Neural cell (in vitro differentiated cells): ENCODE data around the gene ANKRD40. TPM values are rescaled to one million over a fixed set of nuclear protein-coding genes. Genes with fewer than 3 reads are reported as not detected.

Source experiments
- H2AFZ ChIP-seq: fragments of 200-600, 300-800 bp; sonication (generic), shearing (Covaris generic); 2 replicates; pipeline ENCODE4 v1.6.0; 2014; ENCODE audit warnings: low read depth, mild to moderate bottlenecking, antibody characterized with exemption, low read length, moderate library complexity
- H3F3A ChIP-seq: fragments of 200-600 bp; shearing (Covaris generic); 2 replicates; pipeline ENCODE4 v1.6.1; 2016; ENCODE audit warnings: mild to moderate bottlenecking, moderate library complexity, mixed read lengths, antibody characterized with exemption, low read length; ENCODE audit not compliant: insufficient read depth, poor library complexity, severe bottlenecking
- H3K27ac ChIP-seq: fragments of 200-600, 300-800 bp; sonication (generic), shearing (Covaris generic); 2 replicates; pipeline ENCODE4 v1.5.1; 2014; ENCODE audit warnings: mild to moderate bottlenecking, low read length, moderate library complexity
- H3K27me3 ChIP-seq: fragments of 300-800, 200-600 bp; sonication (generic), shearing (Covaris generic); 2 replicates; pipeline ENCODE4 v1.6.0; 2014; ENCODE audit warnings: mild to moderate bottlenecking, low read depth, low read length, moderate library complexity; ENCODE audit not compliant: insufficient read depth
- H3K36me3 ChIP-seq: fragments of 300-800, 200-600 bp; sonication (generic), shearing (Covaris generic); 2 replicates; pipeline ENCODE4 v1.5.1; 2014; ENCODE audit warnings: mild to moderate bottlenecking, antibody characterized with exemption, low read length, moderate library complexity; ENCODE audit not compliant: insufficient read depth
- H3K4me2 ChIP-seq: fragments of 300-800, 200-600 bp; sonication (generic), shearing (Covaris generic); 2 replicates; pipeline ENCODE4 v1.6.0; 2014; ENCODE audit warnings: mild to moderate bottlenecking, low read length
- H3K4me3 ChIP-seq: fragments of 300-800, 200-600 bp; sonication (generic), shearing (Covaris generic); 2 replicates; pipeline ENCODE4 v1.5.1; 2014; ENCODE audit warnings: mild to moderate bottlenecking, low read length, moderate library complexity
- H3K79me2 ChIP-seq: fragments of 200-600 bp; shearing (Covaris generic); replicated peaks from 2 replicates; pipeline ENCODE4 v1.6.0; 2014; ENCODE audit warnings: mild to moderate bottlenecking, low read length, moderate library complexity; ENCODE audit not compliant: insufficient read depth
- H3K9ac ChIP-seq: fragments of 300-800, 200-600 bp; sonication (generic), shearing (Covaris generic); 2 replicates; pipeline ENCODE4 v1.6.1; 2016; ENCODE audit warnings: mild to moderate bottlenecking, low read length, mixed read lengths
- H3K9me2 ChIP-seq: fragments of 200-600 bp; shearing (Covaris generic); 2 replicates; pipeline ENCODE4 v1.6.1; 2016; ENCODE audit warnings: mild to moderate bottlenecking, low read length, mixed read lengths; ENCODE audit not compliant: insufficient read depth
- H3K9me3 ChIP-seq: fragments of 200-600, 300-800 bp; sonication (generic), shearing (Covaris generic); 2 replicates; pipeline ENCODE4 v1.6.1; 2016; ENCODE audit warnings: mild to moderate bottlenecking, mixed run types, low read length, moderate library complexity, mixed read lengths
- H4K20me1 ChIP-seq: fragments of 200-600 bp; shearing (Covaris generic); 2 replicates; pipeline ENCODE4 v1.6.1; 2016; ENCODE audit warnings: mild to moderate bottlenecking, mixed run types; ENCODE audit not compliant: insufficient read depth
- CTCF ChIP-seq: fragments of 450-650 bp; IDR thresholded peaks from 2 replicates; pipeline ENCODE4 v1.5.1; 2014; ENCODE audit warnings: antibody characterized with exemption, mild to moderate bottlenecking, moderate library complexity; ENCODE audit not compliant: poor library complexity, severe bottlenecking
- EP300 ChIP-seq: fragments of 450-650 bp; conservative IDR thresholded peaks from 2 replicates; pipeline ENCODE4 v1.6.1; 2014; ENCODE audit warnings: antibody characterized with exemption, mild to moderate bottlenecking, moderate library complexity; ENCODE audit not compliant: poor library complexity, severe bottlenecking
- EZH2 ChIP-seq: fragments of 200-600, 300-800 bp; shearing (Covaris generic), sonication (generic); IDR thresholded peaks from 2 replicates; pipeline ENCODE4 v1.6.1; 2014; ENCODE audit warnings: antibody characterized with exemption, low read length, borderline replicate concordance, mild to moderate bottlenecking; ENCODE audit not compliant: insufficient read depth, poor library complexity, severe bottlenecking
- MXI1 ChIP-seq: fragments of 450-650 bp; conservative IDR thresholded peaks from 2 replicates; pipeline ENCODE4 v1.6.1; 2014; ENCODE audit warnings: antibody characterized with exemption, mild to moderate bottlenecking; ENCODE audit not compliant: poor library complexity, severe bottlenecking
- POLR2AphosphoS5 ChIP-seq: IDR thresholded peaks from 2 replicates; pipeline ENCODE4 v1.6.1; 2012
- RAD21 ChIP-seq: fragments of 450-650 bp; conservative IDR thresholded peaks from 2 replicates; pipeline ENCODE4 v1.6.1; 2014; ENCODE audit warnings: antibody characterized with exemption, mild to moderate bottlenecking, moderate library complexity
- REST ChIP-seq: IDR thresholded peaks from 2 replicates; pipeline ENCODE4 v1.6.1; 2012; ENCODE audit warnings: borderline replicate concordance
- SMC3 ChIP-seq: fragments of 450-650 bp; conservative IDR thresholded peaks from 2 replicates; pipeline ENCODE4 v1.6.1; 2014; ENCODE audit warnings: antibody characterized with exemption, mild to moderate bottlenecking, moderate library complexity; ENCODE audit not compliant: poor library complexity
- TAF1 ChIP-seq: IDR thresholded peaks from 2 replicates; pipeline ENCODE4 v1.6.1; 2012; ENCODE audit warnings: low read depth
- polyA plus RNA-seq: library from polyadenylated mRNA; depleted of rRNA; stranded (reverse); fragments of >200 nt; gene quantifications from 2 replicates; pipeline ENCODE4 v1.2.3, GENCODE V29; 2014

Gene ANKRD40
- polyA plus RNA-seq, 1 donor from 2014 or later: 15.2 TPM

GRCh38 chr17:50691550-50692447 lies 15.9 kb downstream of the ANKRD40 start:
- Histone ChIP-seq H3K27me3 (no peaks in the 10 kb centered on the region), H3F3A (no peaks in the 10 kb centered on the region), H2AFZ (no peak overlapping the region), H3K27ac (no peak overlapping the region), H3K4me2 (no peak overlapping the region), H3K9me2 (no peaks in the 10 kb centered on the region), H3K36me3 (peaks cover 16% of the 10 kb centered on the region), H3K9ac (peak overlapping the region; percentile 1), H4K20me1 (no peaks in the 10 kb centered on the region), H3K9me3 (no peaks in the 10 kb centered on the region), H3K4me3 (no peak overlapping the region), H3K79me2 (no peaks in the 10 kb centered on the region)
- TF ChIP-seq EP300 (no peak), EZH2 (no peak), POLR2AphosphoS5 (no peak), CTCF (no peak), RAD21 (no peak), TAF1 (no peak), SMC3 (no peak), MXI1 (no peak), REST (no peak)

- no peak for TF ChIP-seq EZH2
- no peak for TF ChIP-seq EP300
- no peak for TF ChIP-seq CTCF
- no peak for TF ChIP-seq REST
- no peak for TF ChIP-seq TAF1
- TF ChIP-seq MXI1: no peak
- TF ChIP-seq RAD21: no peak
- TF ChIP-seq SMC3: no peak
- TF ChIP-seq POLR2AphosphoS5: no peak
- Histone ChIP-seq H2AFZ (peak overlapping the region; percentile 77), H4K20me1 (no peaks in the 10 kb centered on the region), H3F3A (no peaks in the 10 kb centered on the region), H3K27ac (peak overlapping the region; percentile 56), H3K79me2 (no peaks in the 10 kb centered on the region), H3K27me3 (no peaks in the 10 kb centered on the region), H3K4me3 (no peak overlapping the region), H3K9me2 (no peaks in the 10 kb centered on the region), H3K4me2 (no peak overlapping the region), H3K36me3 (peaks cover 9% of the 10 kb centered on the region), H3K9ac (peak overlapping the region; percentile 53), H3K9me3 (no peaks in the 10 kb centered on the region)
These were observed 16.7 kb downstream of the ANKRD40 start for GRCh38 chr17:50690887-50691549.
